HepG2 (cell line): ENCODE results near the gene TEKT5. TPM values are rescaled to one million over a fixed set of nuclear protein-coding genes. Genes with fewer than 3 reads are reported as not detected.

ENCODE experiments used
- CAMTA2 ChIP-seq: sonication (generic); formaldehyde crosslinking; IDR thresholded peaks from 2 replicates; pipeline ENCODE4 v1.4.0; 2020; ENCODE audit warnings: mild to moderate bottlenecking, missing genetic modification reagents, borderline replicate concordance
- GABPB1 ChIP-seq: IDR thresholded peaks from 2 replicates; pipeline ENCODE4 v1.6.1; 2016; ENCODE audit warnings: mild to moderate bottlenecking, missing genetic modification reagents, moderate library complexity, missing compliant biosample characterization
- GATAD2A ChIP-seq: IDR thresholded peaks from 2 replicates; pipeline ENCODE4 v1.6.1; 2016
- GTF3A ChIP-seq: sonication (generic); formaldehyde crosslinking; conservative IDR thresholded peaks from 2 replicates; pipeline ENCODE4 v1.4.0; 2020; ENCODE audit warnings: mild to moderate bottlenecking, missing genetic modification reagents
- KDM5B ChIP-seq: sonication (generic); formaldehyde crosslinking; IDR thresholded peaks from 2 replicates; pipeline ENCODE4 v1.4.0; 2020; ENCODE audit warnings: missing genetic modification reagents, mild to moderate bottlenecking, borderline replicate concordance
- MBNL3 ChIP-seq: fragments of 250-450 bp; sonication (Bioruptor Pico); conservative IDR thresholded peaks from 2 replicates; pipeline ENCODE4 v1.8.0; 2022; ENCODE audit warnings: mild to moderate bottlenecking, inconsistent platforms
- RELA ChIP-seq: sonication (generic); formaldehyde crosslinking; IDR thresholded peaks from 2 replicates; pipeline ENCODE4 v1.4.0; 2020; ENCODE audit warnings: missing genetic modification reagents
- RFXAP ChIP-seq: sonication (generic); formaldehyde crosslinking; IDR thresholded peaks from 2 replicates; pipeline ENCODE4 v1.4.0; 2020; ENCODE audit warnings: missing genetic modification reagents, borderline replicate concordance
- TAF15 ChIP-seq: fragments of 200-400 bp; formaldehyde crosslinking; IDR thresholded peaks from one replicate; pipeline ENCODE4 v1.6.1; 2018; ENCODE audit warnings: mild to moderate bottlenecking, low read depth, low read length; ENCODE audit not compliant: poor library complexity, severe bottlenecking
- TCF7L2 ChIP-seq: IDR thresholded peaks from 2 replicates; pipeline ENCODE4 v1.6.1; 2011; ENCODE audit warnings: mild to moderate bottlenecking, low read depth, low read length, moderate library complexity
- ZBTB42 ChIP-seq: sonication (generic); formaldehyde crosslinking; IDR thresholded peaks from 2 replicates; pipeline ENCODE4 v1.5.0; 2020; ENCODE audit warnings: mild to moderate bottlenecking, missing genetic modification reagents
- ZFAT ChIP-seq: sonication (generic); formaldehyde crosslinking; conservative IDR thresholded peaks from 2 replicates; pipeline ENCODE4 v1.8.1; 2023; ENCODE audit warnings: missing genetic modification reagents, inconsistent platforms
- ZKSCAN8 ChIP-seq: IDR thresholded peaks from 2 replicates; pipeline ENCODE4 v1.6.1; 2016; ENCODE audit warnings: borderline replicate concordance, missing genetic modification reagents, missing compliant biosample characterization
- ZNF468 ChIP-seq: sonication (generic); formaldehyde crosslinking; IDR thresholded peaks from 2 replicates; pipeline ENCODE4 v1.8.0; 2022; ENCODE audit warnings: mild to moderate bottlenecking, moderate library complexity, missing genetic modification reagents
- ZNF782 ChIP-seq: sonication (generic); formaldehyde crosslinking; IDR thresholded peaks from 2 replicates; pipeline ENCODE4 v1.4.0; 2020; ENCODE audit warnings: missing genetic modification reagents, mild to moderate bottlenecking, borderline replicate concordance
- ZNF790 ChIP-seq: sonication (generic); formaldehyde crosslinking; IDR thresholded peaks from 2 replicates; pipeline ENCODE4 v1.8.0; 2022; ENCODE audit warnings: missing genetic modification reagents, mild to moderate bottlenecking, borderline replicate concordance
- polyA plus RNA-seq, 8 experiments: library from polyadenylated mRNA; depleted of rRNA in 3 of 8; stranded (reverse) in 7 of 8; unstranded in 1 of 8; fragments of >200 nt; fragmentation: Illumina TruSeq in 4 of 8; extraction: Trizol in 4 of 8; gene quantifications; 2 replicates each; pipeline versions ENCODE4 v1.2.1 to v1.2.3, GENCODE V29; 2011 to 2016; ENCODE audit warnings: low read depth in 4 of 8, missing spikeins in 1 of 8, mixed read lengths in 1 of 8; ENCODE audit not compliant: insufficient read depth in 1 of 8
- total RNA-seq, 5 experiments: library from RNA; depleted of rRNA; stranded (reverse); fragments of >200 nt; fragmentation: Illumina TruSeq; extraction: Trizol; gene quantifications; 2 replicates each; pipeline ENCODE4 v1.2.3, GENCODE V29; 2016; ENCODE audit warnings: low read depth in 1 of 5
- TF ChIP-seq, protein P1 (sequence below): sonication (generic); formaldehyde crosslinking; IDR thresholded peaks from 2 replicates; pipeline ENCODE4 v1.8.0; 2022; ENCODE audit warnings: missing genetic modification reagents, mild to moderate bottlenecking, borderline replicate concordance
- TF ChIP-seq, protein P2 (sequence below): sonication (generic); IDR thresholded peaks from 2 replicates; pipeline ENCODE4 v1.6.1; 2016; ENCODE audit warnings: low read depth, borderline replicate concordance
- TF ChIP-seq, protein P3 (sequence below), 2 experiments: sonication (generic) in 1 of 2; formaldehyde crosslinking in 1 of 2; IDR thresholded peaks; 2 replicates each; pipeline versions ENCODE4 v1.5.1 to v1.6.1; 2011 to 2020; ENCODE audit warnings: borderline replicate concordance in 1 of 2, low read depth in 1 of 2, low read length in 1 of 2, mild to moderate bottlenecking in 1 of 2, missing genetic modification reagents in 1 of 2, moderate library complexity in 1 of 2
- TF ChIP-seq, protein P4 (sequence below): sonication (generic); formaldehyde crosslinking; IDR thresholded peaks from 2 replicates; pipeline ENCODE4 v1.8.1; 2023; ENCODE audit warnings: mild to moderate bottlenecking, inconsistent platforms, moderate library complexity, missing genetic modification reagents, borderline replicate concordance
- TF ChIP-seq, protein P5 (sequence below): IDR thresholded peaks from 2 replicates; pipeline ENCODE4 v1.6.1; 2018; ENCODE audit warnings: missing genetic modification reagents

The TEKT5 gene
- total and polyA plus RNA-seq, 2 of the 13 experiments (the other 11 are each of a cell fraction or from before 2014, with no cell fraction given), result 0.16 TPM; not detected in 1

DNA sequence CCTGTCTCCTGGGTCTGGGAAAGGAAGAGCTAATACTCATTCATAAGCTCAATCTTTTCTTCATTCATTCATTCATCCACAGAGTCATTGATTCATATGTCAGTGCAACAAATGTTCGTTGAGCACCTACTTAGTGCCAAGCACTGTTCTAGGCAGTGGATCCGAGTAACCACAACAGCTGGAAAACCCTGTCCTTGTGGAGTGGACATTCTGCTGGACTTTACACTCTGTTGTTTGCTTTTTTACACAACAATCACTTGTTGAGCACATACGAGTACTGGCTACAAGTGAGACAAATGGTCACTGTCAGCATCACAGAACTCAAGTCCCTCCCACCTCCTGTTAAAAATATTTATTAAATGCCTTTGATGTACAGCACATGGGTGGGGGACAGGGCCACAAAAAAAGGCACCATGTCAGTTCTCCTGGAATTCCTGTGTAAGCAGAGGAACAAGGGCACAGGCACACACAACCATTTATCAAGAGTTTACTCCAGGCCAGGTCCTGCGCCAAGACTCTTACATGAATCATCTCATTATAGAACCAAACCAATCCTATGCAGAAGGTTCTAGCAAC lies 46.9 kb downstream of the TEKT5 start (continued):
- TF ChIP-seq, protein P1, sequence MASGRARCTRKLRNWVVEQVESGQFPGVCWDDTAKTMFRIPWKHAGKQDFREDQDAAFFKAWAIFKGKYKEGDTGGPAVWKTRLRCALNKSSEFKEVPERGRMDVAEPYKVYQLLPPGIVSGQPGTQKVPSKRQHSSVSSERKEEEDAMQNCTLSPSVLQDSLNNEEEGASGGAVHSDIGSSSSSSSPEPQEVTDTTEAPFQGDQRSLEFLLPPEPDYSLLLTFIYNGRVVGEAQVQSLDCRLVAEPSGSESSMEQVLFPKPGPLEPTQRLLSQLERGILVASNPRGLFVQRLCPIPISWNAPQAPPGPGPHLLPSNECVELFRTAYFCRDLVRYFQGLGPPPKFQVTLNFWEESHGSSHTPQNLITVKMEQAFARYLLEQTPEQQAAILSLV, result peak; percentile 88; the same call in 1 of the 2 replicates
- TF ChIP-seq TCF7L2, result peak; percentile 95
- TF ChIP-seq, protein P2, sequence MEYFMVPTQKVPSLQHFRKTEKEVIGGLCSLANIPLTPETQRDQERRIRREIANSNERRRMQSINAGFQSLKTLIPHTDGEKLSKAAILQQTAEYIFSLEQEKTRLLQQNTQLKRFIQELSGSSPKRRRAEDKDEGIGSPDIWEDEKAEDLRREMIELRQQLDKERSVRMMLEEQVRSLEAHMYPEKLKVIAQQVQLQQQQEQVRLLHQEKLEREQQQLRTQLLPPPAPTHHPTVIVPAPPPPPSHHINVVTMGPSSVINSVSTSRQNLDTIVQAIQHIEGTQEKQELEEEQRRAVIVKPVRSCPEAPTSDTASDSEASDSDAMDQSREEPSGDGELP, result peak; percentile 99
- peak; percentile 100 for TF ChIP-seq GATAD2A (CRISPR knock-in tag)
- no peak for TF ChIP-seq RELA (CRISPR knock-in tag)
- TF ChIP-seq MBNL3 (CRISPR knock-in tag), result no peak
- 0 out of 2 replicates have a peak, but pooled peaks have one; percentile 73 for TF ChIP-seq ZNF790 (CRISPR knock-in tag)
- TF ChIP-seq GABPB1 (CRISPR knock-in tag), result peak; percentile 56
- peak; percentile 67; the same call in 1 of the 2 replicates for TF ChIP-seq ZNF782 (CRISPR knock-in tag)
- no peak for TF ChIP-seq TAF15
- TF ChIP-seq ZFAT (CRISPR knock-in tag), result no peak
- no peak for TF ChIP-seq CAMTA2 (CRISPR knock-in tag)
- peak; percentile 74; the same call in 1 of the 2 replicates for TF ChIP-seq RFXAP (CRISPR knock-in tag)
- TF ChIP-seq, protein P3, sequence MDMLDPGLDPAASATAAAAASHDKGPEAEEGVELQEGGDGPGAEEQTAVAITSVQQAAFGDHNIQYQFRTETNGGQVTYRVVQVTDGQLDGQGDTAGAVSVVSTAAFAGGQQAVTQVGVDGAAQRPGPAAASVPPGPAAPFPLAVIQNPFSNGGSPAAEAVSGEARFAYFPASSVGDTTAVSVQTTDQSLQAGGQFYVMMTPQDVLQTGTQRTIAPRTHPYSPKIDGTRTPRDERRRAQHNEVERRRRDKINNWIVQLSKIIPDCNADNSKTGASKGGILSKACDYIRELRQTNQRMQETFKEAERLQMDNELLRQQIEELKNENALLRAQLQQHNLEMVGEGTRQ (IDR thresholded peaks at IDR 0.05; ENCODE audit: low read depth, low read length), result no peak
- TF ChIP-seq, protein P3 (CRISPR knock-in tag; IDR thresholded peaks at IDR 0.05; ENCODE audit: borderline replicate concordance), result no peak
- TF ChIP-seq, protein P4, sequence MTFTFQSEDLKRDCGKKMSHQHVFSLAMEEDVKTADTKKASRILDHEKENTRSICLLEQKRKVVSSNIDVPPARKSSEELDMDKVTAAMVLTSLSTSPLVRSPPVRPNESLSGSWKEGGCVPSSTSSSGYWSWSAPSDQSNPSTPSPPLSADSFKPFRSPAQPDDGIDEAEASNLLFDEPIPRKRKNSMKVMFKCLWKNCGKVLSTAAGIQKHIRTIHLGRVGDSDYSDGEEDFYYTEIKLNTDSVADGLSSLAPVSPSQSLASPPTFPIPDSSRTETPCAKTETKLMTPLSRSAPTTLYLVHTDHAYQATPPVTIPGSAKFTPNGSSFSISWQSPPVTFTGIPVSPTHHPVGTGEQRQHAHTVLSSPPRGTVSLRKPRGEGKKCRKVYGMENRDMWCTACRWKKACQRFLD (CRISPR knock-in tag), result no peak; the same call in 1 of the 2 replicates
- no peak; the same call in 1 of the 2 replicates for TF ChIP-seq GTF3A (CRISPR knock-in tag)
- TF ChIP-seq KDM5B (CRISPR knock-in tag), result no peak
- TF ChIP-seq, protein P5, sequence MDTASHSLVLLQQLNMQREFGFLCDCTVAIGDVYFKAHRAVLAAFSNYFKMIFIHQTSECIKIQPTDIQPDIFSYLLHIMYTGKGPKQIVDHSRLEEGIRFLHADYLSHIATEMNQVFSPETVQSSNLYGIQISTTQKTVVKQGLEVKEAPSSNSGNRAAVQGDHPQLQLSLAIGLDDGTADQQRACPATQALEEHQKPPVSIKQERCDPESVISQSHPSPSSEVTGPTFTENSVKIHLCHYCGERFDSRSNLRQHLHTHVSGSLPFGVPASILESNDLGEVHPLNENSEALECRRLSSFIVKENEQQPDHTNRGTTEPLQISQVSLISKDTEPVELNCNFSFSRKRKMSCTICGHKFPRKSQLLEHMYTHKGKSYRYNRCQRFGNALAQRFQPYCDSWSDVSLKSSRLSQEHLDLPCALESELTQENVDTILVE, result peak; percentile 97
- peak; percentile 99 for TF ChIP-seq ZKSCAN8
- peak; percentile 68; the same call in 1 of the 2 replicates for TF ChIP-seq ZNF468 (CRISPR knock-in tag)
- TF ChIP-seq ZBTB42, result peak; percentile 99
